Hematopoietic multipotent progenitor cell treated with erythropoietin and hydrocortisone succinate and interleukin-3 and kit ligand, for 17 days (in vitro differentiated cells): Measurements from ENCODE around the gene CALHM3.

Source experiments
- DNase-seq: peaks from one replicate; pipeline ENCODE4 v3.0.0-alpha.2; 2015; ENCODE audit warnings: low spot score

The CALHM3 gene

DNA sequence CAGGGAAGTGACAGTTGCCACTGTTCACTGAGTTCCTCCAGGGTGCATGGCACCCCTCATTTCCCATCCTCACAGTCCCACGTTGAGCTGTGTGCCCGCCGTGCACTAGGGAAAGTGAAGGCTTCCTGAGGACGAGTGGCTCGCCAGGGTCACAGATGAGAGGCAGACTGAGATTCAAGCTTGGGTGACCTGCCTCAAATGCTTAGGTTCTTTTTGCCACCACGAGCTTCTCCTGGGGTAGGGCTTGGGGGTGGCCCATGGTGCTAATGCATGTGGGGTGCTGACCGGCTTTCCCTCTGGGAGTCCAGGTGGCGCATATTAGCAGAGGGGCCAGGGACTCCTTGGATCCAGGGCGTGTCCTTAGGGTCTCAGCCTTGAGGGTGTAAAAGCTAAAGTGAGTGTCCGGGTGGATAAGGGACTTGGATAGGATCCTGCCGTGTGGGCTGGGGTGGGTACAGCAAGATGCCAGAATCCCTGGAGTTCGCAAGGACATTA lies 28.8 kb downstream of the CALHM3 start:
- no peak for DNase-seq

DNA sequence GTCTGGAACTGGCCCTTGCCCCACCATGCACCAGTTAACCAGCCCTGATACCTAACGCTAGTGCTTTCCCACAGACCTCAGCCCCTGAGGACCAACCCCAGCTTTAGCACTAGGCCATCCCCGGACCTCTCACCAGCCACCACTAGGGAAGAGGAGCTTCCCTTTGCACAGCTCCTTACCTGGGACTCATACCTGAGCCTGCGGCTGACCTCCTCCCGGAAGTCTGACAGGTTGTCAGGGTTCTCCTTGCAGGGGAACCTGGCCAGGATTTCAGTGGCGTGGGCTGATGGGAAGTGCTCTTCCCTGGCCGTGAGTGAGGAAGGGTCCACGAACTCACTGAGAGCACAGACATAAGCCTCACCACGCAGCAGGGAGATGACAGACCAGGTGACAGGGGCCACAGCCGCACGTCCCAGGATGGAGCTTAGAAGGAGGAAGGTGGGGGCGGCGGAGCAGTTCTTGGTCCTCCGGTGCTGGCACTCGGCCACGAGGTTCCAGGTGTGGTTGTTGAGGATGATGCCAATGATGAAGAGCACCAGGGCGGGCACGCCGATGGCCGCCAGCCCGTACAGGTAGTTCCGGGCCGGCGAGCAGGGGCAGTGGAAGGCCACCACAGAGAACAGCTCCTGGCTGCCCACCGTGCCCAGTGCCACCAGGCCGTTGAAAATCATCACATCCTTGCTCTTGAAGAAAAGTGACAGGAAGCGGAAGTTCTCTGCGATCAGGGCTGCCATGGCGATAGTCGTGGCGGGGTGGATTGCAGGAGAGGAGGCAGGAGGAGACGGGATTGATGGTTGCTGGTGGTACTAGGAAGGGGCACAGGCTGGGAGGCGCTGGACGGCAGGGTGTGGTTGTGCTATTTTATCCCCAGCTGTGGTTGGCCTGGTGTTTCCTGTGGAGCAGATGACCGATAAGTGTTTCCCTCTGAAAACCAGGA lies 29.6 kb downstream of the CALHM3 start:
- DNase-seq, result no peak

- no peak for DNase-seq
Observed at GRCh38 chr10:103448746-103449145, 30.3 kb downstream of the CALHM3 start.

DNA sequence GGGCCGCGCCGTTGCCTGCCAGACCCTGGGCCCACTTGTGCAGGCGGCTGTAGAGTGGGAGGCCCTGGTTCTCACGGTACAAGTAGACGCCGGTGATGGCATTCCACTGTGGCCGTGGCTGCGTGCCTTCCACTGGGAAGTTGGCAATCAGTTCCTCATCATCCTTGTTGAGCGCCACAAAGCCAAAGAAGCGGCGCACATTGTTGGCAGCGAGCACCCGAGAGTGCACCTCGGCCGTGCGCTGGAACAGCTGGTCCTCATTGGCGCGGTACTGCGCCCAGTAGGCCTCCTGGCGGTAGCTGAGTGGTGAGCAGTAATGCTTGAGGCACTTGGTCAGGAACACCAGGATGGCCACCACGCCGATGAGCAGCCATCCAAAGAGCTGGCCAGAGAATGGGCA lies 31.9 kb downstream of the CALHM3 start:
- DNase-seq, result no peak

DNA sequence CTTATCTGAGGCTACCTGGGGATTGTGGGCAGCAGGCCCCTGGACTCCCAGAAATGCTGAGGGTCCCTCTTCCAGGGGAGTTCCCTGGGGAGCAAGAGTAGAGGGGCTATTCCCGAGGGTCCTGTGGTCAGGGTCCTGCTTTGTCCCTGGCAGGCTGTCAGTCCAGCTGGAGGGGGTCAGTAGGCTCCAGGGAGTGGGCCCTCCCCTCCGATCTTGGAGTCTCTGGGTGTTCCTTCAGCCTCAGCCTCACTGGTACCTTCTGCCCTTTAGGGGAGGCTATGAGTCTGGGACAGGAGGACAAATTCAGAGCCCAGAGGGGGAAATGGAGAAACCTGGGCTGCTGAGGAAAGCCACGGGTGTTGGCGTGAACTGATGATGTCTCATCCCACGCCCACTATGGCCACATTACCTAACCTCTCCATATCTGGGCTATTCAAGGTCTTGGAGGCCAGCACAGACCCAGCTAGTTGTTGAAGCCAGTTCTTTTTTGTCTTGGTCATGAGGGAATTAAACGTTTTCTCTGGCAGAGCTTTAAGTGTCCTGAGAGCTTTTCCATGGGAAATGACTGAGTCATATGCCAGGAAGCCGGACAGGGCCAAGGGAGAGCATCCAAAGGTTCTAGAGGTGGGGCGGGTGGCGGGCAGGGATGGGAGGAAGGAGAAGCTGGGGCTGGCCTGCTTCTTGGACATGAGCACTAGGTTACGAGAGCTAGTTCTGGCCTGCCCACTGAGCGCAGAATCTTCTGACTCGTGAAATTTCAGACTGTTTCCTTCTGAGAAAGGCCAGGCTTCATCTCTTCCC lies 33.1 kb downstream of the CALHM3 start:
- DNase-seq, result no peak

DNA sequence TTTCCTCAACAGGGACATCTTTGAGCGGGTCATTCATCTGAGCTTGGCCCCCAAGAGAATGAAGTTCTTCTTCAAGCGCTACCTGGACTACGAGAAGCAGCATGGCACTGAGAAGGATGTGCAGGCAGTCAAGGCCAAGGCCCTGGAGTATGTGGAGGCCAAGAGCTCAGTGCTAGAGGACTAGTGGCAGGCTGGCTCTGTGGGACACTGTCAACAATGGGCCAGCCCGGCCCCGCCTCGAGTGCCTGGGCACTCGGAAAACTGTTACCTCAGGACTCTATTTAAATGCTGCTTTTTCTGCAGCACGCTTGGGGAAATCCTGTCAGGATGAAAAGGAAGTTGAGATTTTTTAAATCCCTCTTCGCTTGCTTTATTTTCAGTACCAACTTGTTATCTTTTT lies 33.7 kb downstream of the CALHM3 start:
- no peak for DNase-seq

DNA sequence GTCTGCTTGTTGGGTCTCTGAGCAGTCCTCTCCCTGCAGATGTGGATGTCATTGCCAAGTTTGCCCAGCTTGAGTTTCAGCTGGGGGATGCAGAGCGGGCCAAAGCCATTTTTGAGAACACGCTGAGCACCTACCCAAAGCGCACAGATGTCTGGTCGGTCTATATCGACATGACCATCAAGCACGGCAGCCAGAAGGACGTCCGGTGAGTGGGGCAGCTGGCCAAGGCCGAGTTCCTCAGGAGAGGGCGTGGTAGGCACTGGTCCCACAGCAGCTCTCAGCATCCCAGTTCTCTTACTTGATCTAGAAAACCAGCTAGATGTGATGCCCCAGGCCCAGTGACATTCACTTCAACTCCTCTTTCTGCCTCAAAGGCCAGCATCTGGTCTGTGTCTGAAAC lies 34.6 kb downstream of the CALHM3 start:
- DNase-seq, result no peak

DNA sequence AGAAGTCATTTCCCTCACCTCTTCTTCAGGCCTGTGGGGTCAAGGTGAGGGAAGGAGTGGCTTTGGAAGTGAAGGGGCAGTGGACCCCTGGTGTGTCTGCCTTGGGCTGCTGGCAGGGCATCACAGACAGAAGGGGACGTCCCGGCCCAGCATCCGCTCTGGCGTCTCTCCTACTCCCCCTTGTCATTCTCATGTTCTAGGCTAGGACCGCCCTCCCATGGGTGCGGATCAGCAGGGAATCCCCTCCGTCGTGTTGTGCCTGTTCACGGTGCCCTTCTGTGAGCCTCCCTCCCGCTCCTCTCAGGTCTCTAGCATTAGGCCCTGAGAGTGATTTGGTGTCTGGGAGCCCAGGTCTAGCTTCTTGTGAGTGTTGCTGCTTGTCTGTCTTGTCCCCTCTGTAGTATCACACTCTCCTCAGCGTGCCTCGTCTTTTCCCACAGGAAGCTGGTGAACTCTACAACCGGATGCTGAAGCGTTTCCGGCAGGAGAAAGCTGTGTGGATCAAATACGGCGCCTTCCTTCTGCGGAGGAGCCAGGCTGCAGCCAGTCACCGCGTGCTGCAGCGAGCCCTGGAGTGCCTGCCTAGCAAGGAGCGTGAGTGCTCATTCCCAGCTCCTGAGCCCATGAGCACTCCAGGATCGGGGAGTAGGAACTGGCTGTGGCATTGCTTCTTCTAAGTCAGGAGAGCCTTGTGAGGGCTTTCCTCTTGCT lies 35.4 kb downstream of the CALHM3 start:
- no peak for DNase-seq

GRCh38 chr10:103442031-103442461 lies 37.0 kb downstream of the CALHM3 start:
- DNase-seq, result no peak

GRCh38 chr10:103441611-103442010 lies 37.4 kb downstream of the CALHM3 start:
- no peak for DNase-seq

GRCh38 chr10:103441206-103441605 lies 37.8 kb downstream of the CALHM3 start:
- DNase-seq, result no peak

GRCh38 chr10:103440416-103440815 lies 38.6 kb downstream of the CALHM3 start:
- no peak for DNase-seq

DNA sequence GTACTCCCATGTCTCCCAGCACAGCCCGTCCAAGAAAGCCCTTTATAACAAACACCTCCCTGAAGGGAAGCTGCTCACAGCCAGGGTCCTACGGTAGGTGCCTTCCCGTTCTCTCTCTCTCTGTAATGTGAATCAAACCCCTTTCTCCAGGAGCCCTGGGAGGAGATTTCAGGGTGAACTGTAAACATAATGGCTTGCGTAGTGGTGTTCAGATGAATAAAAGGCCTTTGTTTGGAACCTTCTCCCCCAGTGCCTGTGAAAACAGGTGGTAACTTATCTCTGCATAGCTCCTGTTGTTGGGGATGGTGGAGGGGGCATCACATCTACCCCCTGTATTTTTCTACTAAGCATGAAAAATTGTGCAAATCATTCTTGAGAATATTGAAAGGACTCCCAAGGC lies 39.3 kb downstream of the CALHM3 start:
- no peak for DNase-seq

DNA sequence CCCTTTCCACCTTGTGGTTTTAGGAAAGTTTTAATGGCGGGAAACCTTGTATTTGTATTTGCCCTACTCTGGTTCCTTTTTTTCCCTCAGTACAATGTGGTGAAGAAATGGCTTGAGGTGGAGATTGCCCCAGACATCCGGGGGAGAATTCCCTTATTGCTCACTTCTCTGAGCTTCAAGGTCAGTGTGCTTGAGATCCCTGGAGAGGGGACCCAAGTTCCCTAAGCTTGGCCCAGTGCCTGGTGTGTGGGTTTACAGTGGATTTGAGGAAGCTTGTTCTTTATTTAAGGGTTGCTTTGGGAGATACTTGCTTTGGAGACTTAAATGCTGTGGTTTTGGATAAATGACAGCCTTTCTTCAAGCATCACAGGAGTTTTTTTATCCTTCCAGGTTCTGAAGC lies 45.2 kb downstream of the CALHM3 start:
- DNase-seq, result no peak

DNA sequence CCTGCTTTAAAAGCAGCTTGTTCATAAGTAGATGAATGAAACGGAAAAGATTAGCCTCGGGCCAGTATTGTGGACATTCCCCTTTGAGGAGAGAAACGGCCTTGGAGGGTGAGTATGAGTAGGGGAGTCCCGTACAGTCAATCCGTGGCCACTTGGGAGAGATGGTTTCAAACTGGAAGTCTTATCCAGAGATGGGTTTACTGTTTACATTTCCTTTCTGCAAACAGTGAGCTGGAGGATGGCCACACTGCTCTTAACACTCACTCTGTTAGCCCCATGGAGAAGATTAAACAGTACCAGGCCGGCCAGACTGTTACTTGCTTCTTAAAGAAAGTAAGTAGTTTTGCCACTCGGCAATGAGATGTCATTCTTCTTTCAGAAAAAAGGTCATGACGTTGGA lies 47.1 kb downstream of the CALHM3 start:
- DNase-seq, result no peak

DNA sequence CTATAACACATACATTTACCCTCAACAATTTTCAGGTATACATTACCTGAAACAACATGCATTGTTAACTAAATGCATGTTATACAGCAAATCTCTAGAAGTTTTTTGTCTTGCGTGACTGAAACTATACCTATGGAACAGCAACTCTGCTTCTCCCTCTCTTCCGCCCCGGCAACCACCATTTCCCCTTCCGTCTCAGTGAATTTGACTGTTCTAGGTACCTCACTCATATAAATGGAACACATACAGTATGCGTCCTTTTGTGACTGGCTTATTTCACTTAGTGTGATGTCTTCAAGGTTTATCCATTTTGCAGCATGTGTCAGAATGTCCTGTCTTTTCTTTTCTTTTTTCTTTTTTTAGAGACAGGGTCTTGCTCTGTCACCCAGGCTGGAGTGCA lies 49.4 kb downstream of the CALHM3 start:
- DNase-seq, result no peak

- DNase-seq, result no peak
Observed at GRCh38 chr10:103428989-103429643, 49.9 kb downstream of the CALHM3 start.

- DNase-seq, result no peak
Observed at GRCh38 chr10:103427866-103428265, 51.2 kb downstream of the CALHM3 start.

DNA sequence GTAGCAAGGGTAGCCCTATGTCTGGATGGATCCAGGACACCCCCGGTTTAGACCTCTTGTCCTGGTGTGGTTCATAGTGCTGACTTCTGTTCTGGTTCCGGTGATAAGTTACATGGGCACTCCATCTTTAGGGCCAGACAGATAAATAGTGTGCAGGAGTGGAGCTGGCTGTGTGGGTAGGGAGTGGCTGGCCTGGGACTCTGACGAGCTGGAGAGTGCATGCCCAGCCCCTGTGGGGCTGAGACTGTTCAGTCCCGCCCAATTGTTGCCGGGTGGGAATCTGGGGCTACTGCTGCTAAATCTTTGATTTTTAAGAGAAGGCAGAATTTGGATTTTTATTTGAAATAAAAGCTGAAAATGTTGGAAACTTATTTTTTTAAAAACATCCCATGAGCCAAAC lies 55.3 kb downstream of the CALHM3 start:
- no peak for DNase-seq
